ENCODE data around the gene HES5.

GRCh38 chr1:2573250-2573920, 43.3 kb upstream of the HES5 start:
- TF ChIP-seq GATA2 (IDR thresholded peaks at IDR 0.05; ENCODE audit: low read depth, low read length) (no peak), GATA3 (IDR thresholded peaks at IDR 0.05; ENCODE audit: low read depth, low read length) (no peak)

All from SH-SY5Y (cell line).